MCF 10A (cell line): ENCODE measurements around the gene TNFSF15. TPM values are rescaled to one million over a fixed set of nuclear protein-coding genes. Genes with fewer than 3 reads are reported as not detected.

Experiments
- BruUV-seq: library from RNA; stranded (reverse); fragments of 400-500 nt; replicated peaks from 2 replicates; lab custom pipeline; 2021; lab: Mats Ljungman, UMichigan
- CTCF ChIA-PET: fragments of 300-600 bp; sonication (Branson Sonifier 250); formaldehyde crosslinking; extraction: SDS; loops from one replicate; lab custom pipeline; 2021; ENCODE audit warnings: antibody characterized with exemption, inconsistent platforms; lab: Yijun Ruan, JAX
- POLR2A ChIA-PET: fragments of 300-600, 350-650 bp; sonication (Branson Sonifier 250); formaldehyde crosslinking; extraction: SDS; loops from one replicate; lab custom pipeline; 2020; ENCODE audit warnings: antibody characterized with exemption, inconsistent platforms; lab: Yijun Ruan, JAX
- DNase-seq: peaks from one replicate; pipeline ENCODE4 v3.0.0-alpha.2; 2018; ENCODE audit not compliant: unreplicated experiment
- H3K27ac Mint-ChIP-seq: one replicate; pipeline ENCODE4 v1.8.0; 2022; ENCODE audit warnings: mild to moderate bottlenecking, low read depth, mixed read lengths; ENCODE audit not compliant: unreplicated experiment
- H3K27me3 Mint-ChIP-seq: one replicate; pipeline ENCODE4 v1.8.0; 2022; ENCODE audit warnings: mixed read lengths; ENCODE audit not compliant: insufficient read depth, unreplicated experiment
- H3K36me3 Mint-ChIP-seq: one replicate; pipeline ENCODE4 v1.8.0; 2022; ENCODE audit warnings: mild to moderate bottlenecking, moderate library complexity, mixed read lengths; ENCODE audit not compliant: insufficient read depth, unreplicated experiment
- H3K4me1 Mint-ChIP-seq: one replicate; pipeline ENCODE4 v1.8.0; 2022; ENCODE audit warnings: mixed read lengths; ENCODE audit not compliant: insufficient read depth, unreplicated experiment
- H3K4me3 Mint-ChIP-seq: one replicate; pipeline ENCODE4 v1.8.0; 2022; ENCODE audit warnings: mild to moderate bottlenecking, moderate library complexity, mixed read lengths; ENCODE audit not compliant: unreplicated experiment
- H3K9me3 Mint-ChIP-seq: one replicate; pipeline ENCODE4 v1.8.0; 2022; ENCODE audit warnings: mixed read lengths; ENCODE audit not compliant: unreplicated experiment
- intact Hi-C: fragments of 100-400 bp; cut with micrococcal nuclease; formaldehyde crosslinking; loops from 2 replicates; pipeline ENCODE4 v1.14.1; 2022
- total RNA-seq: library from RNA; stranded (reverse); gene quantifications from 2 replicates; pipeline ENCODE4 v1.2.3, GENCODE V29; 2022
- TF ChIP-seq, protein P1 (sequence below): fragments of 200-600 bp; IDR thresholded peaks from one replicate; pipeline ENCODE4 v1.8.0; 2022; ENCODE audit warnings: antibody characterized with exemption, mild to moderate bottlenecking; ENCODE audit not compliant: unreplicated experiment

TNFSF15 gene
- total RNA-seq, 1 experiment from 2014 or later, result 1.9 TPM

DNA sequence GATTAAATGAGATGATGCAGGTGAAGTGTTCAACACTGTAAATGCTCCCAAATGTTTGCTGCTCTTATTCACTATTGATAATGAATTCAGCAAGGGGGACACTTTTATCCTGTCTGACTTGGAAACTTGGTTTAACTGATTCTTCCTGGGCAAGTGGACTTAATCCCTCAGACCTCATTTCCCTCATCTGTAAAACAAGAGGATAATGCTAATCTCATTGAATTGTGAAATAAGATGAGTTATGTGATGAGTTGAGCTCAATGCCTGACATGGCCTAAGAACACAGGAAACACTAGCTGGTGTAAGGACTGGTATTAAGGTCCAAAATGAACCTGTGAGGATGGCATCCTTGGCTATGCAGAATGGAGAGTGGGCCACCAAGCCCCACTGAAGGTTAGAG is 23.3 kb downstream of the TNFSF15 start:
- CTCF ChIA-PET, result interaction anchor here (0.6 to 1.4 kb wide), 3 partner anchors 12 to 1862 kb away, joined by 3 read pairs; no protein-coding TSS in a partner anchor
- TF ChIP-seq, protein P1, sequence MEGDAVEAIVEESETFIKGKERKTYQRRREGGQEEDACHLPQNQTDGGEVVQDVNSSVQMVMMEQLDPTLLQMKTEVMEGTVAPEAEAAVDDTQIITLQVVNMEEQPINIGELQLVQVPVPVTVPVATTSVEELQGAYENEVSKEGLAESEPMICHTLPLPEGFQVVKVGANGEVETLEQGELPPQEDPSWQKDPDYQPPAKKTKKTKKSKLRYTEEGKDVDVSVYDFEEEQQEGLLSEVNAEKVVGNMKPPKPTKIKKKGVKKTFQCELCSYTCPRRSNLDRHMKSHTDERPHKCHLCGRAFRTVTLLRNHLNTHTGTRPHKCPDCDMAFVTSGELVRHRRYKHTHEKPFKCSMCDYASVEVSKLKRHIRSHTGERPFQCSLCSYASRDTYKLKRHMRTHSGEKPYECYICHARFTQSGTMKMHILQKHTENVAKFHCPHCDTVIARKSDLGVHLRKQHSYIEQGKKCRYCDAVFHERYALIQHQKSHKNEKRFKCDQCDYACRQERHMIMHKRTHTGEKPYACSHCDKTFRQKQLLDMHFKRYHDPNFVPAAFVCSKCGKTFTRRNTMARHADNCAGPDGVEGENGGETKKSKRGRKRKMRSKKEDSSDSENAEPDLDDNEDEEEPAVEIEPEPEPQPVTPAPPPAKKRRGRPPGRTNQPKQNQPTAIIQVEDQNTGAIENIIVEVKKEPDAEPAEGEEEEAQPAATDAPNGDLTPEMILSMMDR, result no peak
- no peaks in the 10 kb centered on the region for H3K9me3 Mint-ChIP-seq
- no peaks in the 10 kb centered on the region for H3K36me3 Mint-ChIP-seq
- H3K4me3 Mint-ChIP-seq, result no peak overlapping the region
- BruUV-seq, result no TSS peak
- H3K4me1 Mint-ChIP-seq, result peaks cover 20% of the 10 kb centered on the region
- H3K27ac Mint-ChIP-seq, result no peak overlapping the region
- DNase-seq, result no peak
- POLR2A ChIA-PET, result no interaction called here
- H3K27me3 Mint-ChIP-seq, result peaks cover 15% of the 10 kb centered on the region
- intact Hi-C loops, result no loop called here

DNA sequence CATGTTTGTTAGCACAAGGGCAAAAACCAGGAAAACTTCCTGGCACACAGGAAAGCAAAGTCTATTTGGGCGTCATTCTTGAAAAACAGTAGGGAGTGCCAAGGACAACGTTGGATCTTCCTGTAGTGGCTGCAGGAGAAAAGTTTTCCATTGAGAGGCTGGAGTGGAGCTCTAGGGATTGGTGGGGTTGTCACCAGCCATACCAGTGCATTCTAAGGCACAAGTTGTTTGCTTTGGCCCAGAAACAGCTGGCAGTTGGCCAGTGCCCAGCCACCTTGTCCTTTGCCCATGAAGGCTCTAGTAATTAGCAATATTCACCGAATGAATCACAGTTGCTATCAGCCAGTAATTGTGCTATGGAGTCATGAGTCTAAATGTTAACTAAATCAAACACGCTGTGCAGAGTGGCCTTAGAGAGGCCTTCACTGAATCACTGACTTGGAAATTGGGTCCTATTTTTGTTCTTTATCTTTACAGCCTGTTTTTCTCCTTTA is 26.4 kb downstream of the TNFSF15 start:
- peak; percentile 83 for DNase-seq
- Mint-ChIP-seq H3K9me3 (no peaks in the 10 kb centered on the region), H3K4me3 (no peak overlapping the region), H3K27ac (no peak overlapping the region), H3K27me3 (peaks cover 40% of the 10 kb centered on the region), H3K4me1 (peaks cover 15% of the 10 kb centered on the region), H3K36me3 (no peaks in the 10 kb centered on the region)
- ChIA-PET CTCF (interaction anchor here (0.6 to 1.6 kb wide), 4 partner anchors 10 to 125 kb away, joined by 3 to 6 read pairs (median 3); partner anchors contain the start of gene TEX48), POLR2A (interaction anchor here (0.8 to 1.6 kb wide), 6 partner anchors 8 to 129 kb away, joined by 3 to 9 read pairs (median 3); no protein-coding TSS in a partner anchor)
- intact Hi-C loops, result no loop called here
- TF ChIP-seq, protein P1, result no peak
- BruUV-seq, result no TSS peak

DNA sequence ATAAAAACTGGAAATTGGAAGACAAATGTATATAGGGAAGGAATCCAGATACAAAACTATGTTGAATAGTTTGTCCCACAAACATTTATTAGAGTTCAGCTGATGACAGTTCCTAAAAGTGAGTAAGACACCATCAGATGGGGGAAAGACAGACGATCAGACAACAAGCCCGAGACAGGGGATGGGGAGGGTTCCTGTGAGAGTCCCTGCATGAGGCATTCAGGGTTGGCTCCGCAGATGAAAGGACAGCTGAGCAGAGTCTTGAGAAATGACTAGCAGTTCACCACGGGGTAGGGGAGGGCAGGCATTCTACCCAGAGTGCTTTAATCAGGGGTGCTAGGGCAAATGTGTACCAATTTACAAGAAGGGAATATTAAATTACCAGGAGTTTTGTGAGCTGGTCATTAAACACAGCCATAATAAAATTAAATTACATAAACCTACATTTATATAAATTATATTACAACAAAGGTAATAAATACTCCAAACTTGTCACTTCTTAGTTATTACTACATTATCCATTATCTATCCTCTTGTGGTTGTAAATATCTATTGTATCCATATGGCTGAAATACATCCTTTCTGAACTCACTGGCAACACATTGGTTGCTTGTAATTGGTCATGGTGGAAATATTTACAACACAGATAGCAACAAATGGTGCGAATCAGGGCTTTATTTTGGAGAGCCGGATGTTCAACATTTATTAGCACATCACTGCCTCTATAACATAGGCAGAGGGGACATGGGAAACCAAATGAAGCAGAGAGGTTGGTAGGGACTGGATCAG is 27.8 kb downstream of the TNFSF15 start:
- Mint-ChIP-seq H3K4me3 (no peak overlapping the region), H3K9me3 (no peaks in the 10 kb centered on the region), H3K4me1 (peaks cover 15% of the 10 kb centered on the region), H3K27ac (no peak overlapping the region), H3K27me3 (peaks cover 40% of the 10 kb centered on the region), H3K36me3 (no peaks in the 10 kb centered on the region)
- BruUV-seq, result no TSS peak
- ChIA-PET POLR2A (interaction anchor here (0.5 kb wide), 1 partner anchor 88 kb away, joined by 3 read pairs; no protein-coding TSS in a partner anchor), CTCF (no interaction called here)
- no peak for DNase-seq
- intact Hi-C loops, result no loop called here
- TF ChIP-seq, protein P1, result no peak

DNA sequence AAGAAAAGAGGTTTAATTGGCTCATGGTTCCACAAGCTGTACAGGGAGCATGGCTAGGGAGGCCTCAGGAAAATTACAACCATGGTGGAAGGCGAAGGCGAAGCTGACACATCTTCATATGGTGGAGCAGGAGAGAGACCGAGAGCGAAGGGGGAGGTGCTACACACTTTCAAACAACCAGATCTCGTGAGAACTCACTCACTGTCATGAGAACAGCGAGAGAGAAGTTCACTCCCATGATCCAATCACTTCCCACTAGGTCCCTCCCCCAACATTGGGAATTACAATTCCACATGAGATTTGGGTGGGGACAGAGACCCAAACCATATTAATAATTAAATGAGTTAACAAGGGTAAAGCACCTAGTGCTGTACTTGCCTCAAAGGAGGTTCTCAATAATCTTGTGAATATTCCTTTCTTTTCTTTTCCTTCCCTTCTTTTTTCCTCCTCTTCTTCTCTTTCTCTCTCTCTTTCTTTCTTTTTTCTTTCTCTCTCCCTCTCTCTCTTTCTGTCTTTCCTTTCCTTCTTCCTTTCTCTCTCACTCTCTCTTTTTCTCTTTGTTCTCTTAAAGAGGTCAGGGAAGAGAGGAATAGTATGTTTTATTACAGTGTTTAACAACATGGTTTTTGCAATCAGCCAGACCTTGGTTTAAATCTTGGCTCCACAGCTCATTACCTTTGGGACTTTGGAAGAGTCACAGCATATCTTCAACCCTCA is 29.0 kb downstream of the TNFSF15 start:
- ChIA-PET CTCF (interaction anchor here (0.8 to 1.6 kb wide), 4 partner anchors 8 to 134 kb away, joined by 3 to 6 read pairs (median 3); partner anchors contain the start of gene TEX48), POLR2A (no interaction called here)
- no peak overlapping the region for H3K4me3 Mint-ChIP-seq
- peaks cover 40% of the 10 kb centered on the region for H3K27me3 Mint-ChIP-seq
- no peaks in the 10 kb centered on the region for H3K36me3 Mint-ChIP-seq
- intact Hi-C loops, result no loop called here
- peaks cover 15% of the 10 kb centered on the region for H3K4me1 Mint-ChIP-seq
- no TSS peak for BruUV-seq
- TF ChIP-seq, protein P1, result no peak
- DNase-seq, result no peak
- no peak overlapping the region for H3K27ac Mint-ChIP-seq
- no peaks in the 10 kb centered on the region for H3K9me3 Mint-ChIP-seq
